OCI-LY1 (cell line): ENCODE results near the gene ZSWIM4.

Source experiments
- EZH2 ChIP-seq: fragments of 200-600 bp; sonication (generic), shearing (Covaris generic); IDR thresholded peaks from 2 replicates; pipeline ENCODE4 v1.8.0; 2017; ENCODE audit warnings: borderline replicate concordance, mixed run types, mild to moderate bottlenecking, antibody characterized with exemption, low read length, moderate library complexity, mixed read lengths
- TF ChIP-seq, protein P1 (sequence below): fragments of 200-600 bp; sonication (generic), shearing (Covaris generic); IDR thresholded peaks from 2 replicates; pipeline ENCODE4 v1.5.1; 2017; ENCODE audit warnings: mild to moderate bottlenecking, antibody characterized with exemption, low read length, moderate library complexity, mixed read lengths

DNA sequence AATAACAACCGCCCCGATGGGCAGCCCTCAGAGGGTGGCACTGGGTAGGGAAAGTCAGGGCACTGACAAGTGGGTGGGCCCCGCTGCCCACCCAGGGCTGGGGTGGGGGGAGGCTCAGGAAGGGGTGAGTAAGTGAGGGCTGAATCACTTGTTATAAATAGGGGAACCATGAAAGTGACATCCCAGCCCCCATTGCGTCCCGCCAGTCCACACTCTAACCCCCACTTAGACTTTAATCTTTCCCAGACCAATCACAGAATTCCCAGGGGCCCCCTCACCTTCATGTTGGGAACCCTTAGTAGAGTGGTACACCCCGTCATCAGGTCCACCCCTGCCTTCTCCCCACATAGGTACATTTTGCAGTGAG lies 44.7 kb downstream of the ZSWIM4 start:
- TF ChIP-seq, protein P1, sequence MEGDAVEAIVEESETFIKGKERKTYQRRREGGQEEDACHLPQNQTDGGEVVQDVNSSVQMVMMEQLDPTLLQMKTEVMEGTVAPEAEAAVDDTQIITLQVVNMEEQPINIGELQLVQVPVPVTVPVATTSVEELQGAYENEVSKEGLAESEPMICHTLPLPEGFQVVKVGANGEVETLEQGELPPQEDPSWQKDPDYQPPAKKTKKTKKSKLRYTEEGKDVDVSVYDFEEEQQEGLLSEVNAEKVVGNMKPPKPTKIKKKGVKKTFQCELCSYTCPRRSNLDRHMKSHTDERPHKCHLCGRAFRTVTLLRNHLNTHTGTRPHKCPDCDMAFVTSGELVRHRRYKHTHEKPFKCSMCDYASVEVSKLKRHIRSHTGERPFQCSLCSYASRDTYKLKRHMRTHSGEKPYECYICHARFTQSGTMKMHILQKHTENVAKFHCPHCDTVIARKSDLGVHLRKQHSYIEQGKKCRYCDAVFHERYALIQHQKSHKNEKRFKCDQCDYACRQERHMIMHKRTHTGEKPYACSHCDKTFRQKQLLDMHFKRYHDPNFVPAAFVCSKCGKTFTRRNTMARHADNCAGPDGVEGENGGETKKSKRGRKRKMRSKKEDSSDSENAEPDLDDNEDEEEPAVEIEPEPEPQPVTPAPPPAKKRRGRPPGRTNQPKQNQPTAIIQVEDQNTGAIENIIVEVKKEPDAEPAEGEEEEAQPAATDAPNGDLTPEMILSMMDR = no peak
- no peak for TF ChIP-seq EZH2
